DMS79 treated with DMSO at 0.1 percent for 48 hours (cell line): Measurements from ENCODE around the gene MIOS.
"Not testable (repeated sequence)": the region's sequence is repeated elsewhere in the genome, so short reads cannot be mapped to it uniquely, and the experiment has no call there.

ENCODE experiments used
- DNase-seq: peaks from one replicate; lab custom pipeline; 2025; lab: John Stamatoyannopoulos, UW

MIOS gene

DNA sequence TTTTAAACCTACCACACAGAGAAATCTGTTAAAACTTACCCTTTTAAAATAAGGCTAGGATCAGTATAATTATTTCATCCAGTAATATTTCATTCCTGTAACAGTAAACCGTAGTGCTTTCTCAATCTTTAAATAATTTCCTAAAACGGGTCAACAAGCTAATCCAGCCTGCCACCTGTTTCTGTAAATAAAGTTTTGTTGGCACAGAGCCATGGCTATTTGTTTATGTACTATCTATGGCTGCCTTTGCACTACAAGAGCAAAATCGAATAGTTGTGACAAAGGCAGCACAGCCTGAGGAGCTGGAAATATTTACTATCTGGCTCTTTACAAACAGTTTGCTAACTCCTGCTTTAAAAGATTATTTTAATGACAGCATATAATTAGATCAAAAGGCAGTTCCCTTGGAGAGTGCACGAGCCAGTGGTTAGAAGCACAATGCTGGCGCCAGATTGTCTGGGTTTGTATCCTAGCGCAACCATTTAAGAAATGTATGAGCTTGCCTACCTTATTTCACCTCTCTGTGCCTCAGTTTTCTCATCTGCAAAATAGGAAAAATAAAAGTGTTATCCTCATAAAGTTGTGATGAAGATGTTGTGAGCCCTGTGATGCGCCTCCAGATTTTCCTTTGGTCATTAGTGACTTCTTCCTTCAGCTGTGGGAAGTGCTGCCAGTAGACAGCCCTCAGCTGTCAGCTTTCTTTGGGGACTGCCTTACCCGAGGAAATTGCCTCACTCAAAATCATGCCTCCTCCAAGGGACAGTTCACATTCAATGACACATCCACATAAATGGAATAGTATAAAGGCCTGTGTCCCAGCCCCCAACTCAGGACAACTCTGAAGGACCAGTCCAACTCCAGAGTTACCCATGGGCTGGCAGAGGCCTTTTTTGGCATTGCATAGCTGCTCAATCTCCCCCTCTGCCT, 11.8 kb upstream of the MIOS start:
- peak; percentile 41 for DNase-seq

- DNase-seq = no peak
Measured at GRCh38 chr7:7556852-7557251, 9.8 kb upstream of the MIOS start.

DNA sequence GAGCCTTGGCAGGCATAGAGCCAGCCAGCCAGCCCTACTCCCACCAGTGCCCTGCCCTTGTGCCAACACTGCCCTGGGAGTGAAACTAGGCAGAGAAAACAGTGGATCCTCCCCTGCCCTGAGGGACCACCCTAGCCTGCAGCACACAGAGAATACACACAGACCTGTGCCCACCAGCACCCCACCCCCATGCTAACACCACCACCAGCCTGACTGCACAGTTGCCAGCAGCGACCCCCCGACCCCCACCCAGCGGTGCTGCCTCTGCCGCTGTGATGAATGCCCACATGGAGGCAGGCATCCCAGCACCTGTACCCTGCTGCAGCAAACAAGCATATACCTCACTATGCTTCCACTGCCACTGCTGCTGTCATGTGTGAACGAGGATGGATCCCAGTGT, 9.4 kb upstream of the MIOS start:
- no peak for DNase-seq

DNA sequence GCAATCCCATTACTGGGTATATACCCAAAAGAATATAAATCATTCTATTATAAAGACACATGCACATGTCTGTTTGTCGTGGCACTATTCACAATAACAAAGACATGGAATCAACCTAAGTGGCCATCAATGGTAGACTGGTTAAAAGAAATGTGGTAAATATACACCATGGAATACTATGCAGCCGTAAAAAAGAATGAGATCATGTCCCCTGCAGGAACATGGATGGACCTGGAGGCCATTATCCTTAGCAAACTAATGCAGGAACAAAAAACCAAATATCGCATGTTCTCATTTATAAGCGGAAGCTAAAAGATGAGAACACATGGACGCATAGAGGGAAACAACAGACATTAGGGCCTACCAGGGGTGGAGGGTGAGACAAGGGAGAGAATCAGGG, 5.1 kb upstream of the MIOS start:
- not testable (repeated sequence) for DNase-seq

DNA sequence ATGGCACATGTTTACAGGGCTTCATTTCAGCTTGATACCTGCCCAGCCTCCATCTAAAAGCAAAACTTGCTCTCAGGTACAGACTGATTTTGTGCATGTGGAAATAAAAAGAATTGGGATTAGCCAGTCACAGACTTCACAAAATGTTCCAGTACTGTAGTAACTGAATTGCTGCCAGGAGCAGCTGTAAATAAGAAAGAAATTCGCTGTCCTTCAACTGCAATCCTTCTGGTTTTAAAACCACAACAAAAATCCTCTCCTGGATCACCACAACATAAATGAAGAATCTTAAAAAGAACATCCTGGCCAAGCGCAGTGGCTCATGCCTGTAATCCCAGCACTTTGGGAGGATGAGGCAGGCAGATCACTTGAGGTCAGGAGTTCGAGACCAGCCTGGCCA, 3.9 kb upstream of the MIOS start:
- no peak for DNase-seq

DNA sequence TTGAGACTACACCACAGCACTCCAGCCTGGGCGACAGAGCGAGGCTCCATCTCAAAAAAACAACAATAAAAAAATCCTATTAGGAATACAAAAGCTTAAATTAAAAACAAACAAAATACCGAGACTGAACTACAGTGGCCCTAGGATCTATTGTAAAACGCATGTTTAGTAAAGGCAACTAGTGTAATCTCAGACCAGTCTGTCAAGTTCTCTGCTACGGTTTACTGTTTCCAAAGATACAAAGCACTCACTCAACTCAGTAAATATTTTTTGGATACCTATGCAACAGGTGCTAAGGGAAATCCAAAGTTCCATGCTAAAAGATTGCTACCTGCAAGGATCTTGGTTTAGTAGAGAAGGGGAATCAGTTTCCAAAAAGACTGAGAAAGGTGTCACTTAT, 3.4 kb upstream of the MIOS start:
- DNase-seq = no peak

DNA sequence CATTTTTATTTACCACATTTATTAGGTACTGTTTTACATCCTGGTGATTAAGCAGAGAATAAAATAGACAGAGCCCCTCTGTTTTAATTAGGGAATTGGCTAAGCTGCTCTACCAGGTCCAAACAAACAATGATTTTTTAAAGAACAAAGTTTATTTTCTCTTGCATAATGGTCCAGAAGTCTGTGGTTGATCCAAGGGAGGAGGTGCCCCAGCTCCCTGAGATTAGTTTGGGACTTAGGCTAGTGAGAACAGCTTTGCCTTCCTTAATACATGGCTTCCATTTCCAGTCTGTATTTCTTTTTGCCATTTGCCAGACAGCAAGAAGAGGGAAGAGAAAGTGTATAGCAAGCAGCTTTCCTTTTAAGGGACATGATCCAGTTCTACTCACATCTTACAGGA, 2.9 kb upstream of the MIOS start:
- no peak for DNase-seq

DNA sequence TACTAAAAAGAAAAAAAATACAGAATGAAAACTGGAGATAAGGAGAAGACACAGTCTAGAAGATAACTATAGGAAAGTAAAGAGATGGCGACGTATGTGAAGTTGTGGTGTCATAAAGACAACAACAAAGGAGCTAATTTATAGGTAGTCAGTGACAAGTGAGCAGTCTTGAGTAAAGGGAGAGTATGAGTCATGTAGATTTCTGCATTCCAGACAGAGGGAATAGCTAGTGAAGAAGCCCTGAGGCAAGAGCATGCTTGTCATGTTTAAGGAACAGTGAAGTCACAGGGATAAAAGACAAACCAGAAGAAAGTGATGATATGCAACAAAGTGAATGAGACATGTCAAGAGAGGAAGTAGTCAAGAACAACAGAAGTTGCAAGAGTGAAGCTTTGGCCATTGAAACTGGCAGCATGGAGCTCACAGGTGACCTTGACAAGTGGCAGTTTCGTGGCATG, 2.3 kb upstream of the MIOS start:
- no peak for DNase-seq

- DNase-seq = no peak
Measured at GRCh38 chr7:7565018-7565680, 1.5 kb upstream of the MIOS start.

GRCh38 chr7:7565746-7566650, 686 bp upstream of the MIOS start:
- no peak for DNase-seq

GRCh38 chr7:7567898-7568531, 1.3 kb downstream of the MIOS start:
- DNase-seq = peak; percentile 14

DNA sequence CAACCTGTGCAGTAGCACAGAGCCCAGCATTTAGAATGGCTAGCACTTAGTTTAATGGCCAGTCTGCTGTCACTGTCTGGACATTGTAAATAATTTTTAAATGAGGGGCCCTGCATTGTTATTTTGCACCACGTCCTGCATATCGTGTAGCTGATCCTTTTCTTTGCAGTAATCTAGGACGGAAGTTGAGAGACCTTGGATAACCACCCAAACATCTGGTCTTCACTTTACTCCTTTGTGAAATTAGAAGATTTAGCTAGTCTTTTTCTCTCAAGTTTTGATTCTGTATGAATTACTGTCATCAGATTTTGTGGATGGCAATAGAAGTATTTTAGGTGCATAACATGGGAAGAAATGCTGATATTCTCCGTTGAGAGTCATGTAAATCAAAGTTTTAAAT, 1.9 kb downstream of the MIOS start:
- no peak for DNase-seq

DNA sequence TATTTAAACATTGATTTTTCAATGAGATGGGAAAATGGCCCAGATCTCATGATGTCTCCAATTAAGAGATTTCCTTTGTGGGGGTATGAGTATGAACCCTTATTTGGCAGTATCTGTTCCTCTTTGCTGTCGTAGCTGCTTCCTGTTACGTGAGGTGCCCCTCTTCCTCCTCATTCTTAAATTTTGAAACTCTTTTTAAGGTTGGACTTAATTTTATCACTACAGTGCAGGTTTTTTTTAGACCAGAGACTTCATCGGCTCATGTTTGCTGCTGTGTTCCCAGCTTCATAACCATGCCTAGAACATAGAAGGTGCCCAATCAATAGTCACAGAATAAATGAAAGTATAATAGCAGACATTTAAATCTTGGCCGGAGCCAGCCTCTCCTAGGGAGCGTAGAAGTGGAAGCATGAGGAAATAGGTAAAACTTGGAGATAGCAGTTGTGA, 2.4 kb downstream of the MIOS start:
- no peak for DNase-seq

- DNase-seq = no peak
Measured at GRCh38 chr7:7569615-7570014, 2.9 kb downstream of the MIOS start.

DNA sequence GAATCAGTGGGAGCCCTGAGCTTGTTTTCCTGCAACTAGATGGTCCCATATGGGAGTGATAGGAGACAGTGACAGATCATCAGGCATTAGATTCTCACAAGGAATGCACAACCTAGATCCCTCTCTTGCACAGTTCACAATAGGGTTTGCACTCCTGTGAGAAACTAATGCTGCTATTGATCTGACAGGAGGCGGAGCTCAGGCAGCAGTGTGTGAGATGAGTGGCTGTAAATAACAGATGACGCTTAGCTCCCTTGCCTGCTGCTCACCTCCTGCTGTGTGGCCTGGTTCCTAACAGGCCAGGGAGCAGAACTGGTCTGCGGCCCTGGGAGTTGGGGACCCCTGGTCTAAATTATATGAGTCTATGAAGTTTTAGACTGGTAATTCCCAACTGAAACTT, 3.9 kb downstream of the MIOS start:
- no peak for DNase-seq

- no peak for DNase-seq
Measured at GRCh38 chr7:7573701-7574100, 7.0 kb downstream of the MIOS start.

GRCh38 chr7:7576344-7576743, 9.7 kb downstream of the MIOS start:
- DNase-seq = no peak

- DNase-seq = no peak
Measured at GRCh38 chr7:7577888-7578287, 11.2 kb downstream of the MIOS start.

DNA sequence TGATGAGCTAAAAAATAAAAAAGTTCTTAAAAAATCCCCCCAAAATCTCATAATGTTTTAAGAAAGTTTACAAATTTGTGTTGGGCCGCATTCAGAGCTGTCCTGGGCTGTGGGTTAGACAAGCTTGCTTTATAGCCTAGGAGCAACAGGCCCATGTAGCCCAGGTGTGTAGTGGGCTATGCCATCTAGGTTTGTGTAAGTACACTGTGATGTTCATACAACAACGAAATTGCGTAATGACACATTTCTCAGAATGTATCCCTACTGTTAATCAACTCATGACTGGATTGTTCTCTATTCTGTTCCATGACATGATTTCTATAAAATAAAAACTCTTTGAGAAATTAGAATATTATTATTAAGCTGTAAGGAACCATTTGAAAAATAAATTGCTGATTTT, 13.0 kb downstream of the MIOS start:
- no peak for DNase-seq

DNA sequence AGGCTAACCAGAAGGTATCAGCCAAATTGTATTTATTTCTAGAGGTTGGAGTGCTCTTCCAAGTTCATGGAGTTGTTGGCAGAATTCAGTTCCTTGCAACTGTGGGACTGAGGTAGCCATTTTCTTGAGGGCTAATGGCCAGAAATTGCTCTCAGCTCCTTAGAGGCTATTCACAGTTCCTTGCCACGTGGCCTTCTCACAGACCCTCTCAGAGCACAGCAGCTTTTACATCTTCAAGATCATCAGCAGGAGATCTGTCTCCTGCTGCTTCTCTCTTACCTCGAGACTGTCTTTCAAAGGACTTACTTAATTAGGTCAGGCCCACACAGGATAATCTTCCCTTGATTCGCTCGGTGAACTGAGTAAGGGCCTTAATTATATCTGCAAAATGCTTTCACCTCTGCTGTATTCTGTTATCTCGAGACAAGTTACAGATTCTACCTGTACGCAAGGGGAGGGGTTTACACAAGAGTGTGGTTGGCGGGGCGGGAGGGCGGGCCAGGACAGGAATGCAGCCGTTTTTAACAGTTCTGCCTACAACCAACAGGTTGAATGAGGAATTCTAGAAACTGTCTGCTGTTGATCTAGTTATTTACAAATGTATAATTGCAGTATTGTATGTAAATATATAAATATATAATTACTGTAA, 15.0 kb downstream of the MIOS start:
- no peak for DNase-seq

DNA sequence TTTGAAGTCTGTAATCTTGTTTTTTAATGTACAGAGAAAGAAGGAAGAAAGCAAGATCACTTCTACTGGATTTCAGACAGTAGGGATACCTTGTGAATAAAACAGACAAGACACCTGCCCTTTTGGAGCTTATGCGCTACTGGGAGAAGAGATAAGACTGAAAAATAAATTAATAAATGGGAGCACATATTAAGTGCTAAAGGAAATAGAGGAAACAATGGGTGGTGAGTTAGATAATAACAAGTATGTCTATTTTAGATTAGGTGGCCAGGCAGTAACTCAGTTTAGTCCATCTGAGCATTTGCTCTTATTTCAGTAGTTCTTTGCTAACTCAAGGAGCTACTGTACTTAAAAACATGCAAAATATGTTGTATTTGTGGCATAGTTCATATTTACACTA, 15.9 kb downstream of the MIOS start:
- no peak for DNase-seq
